Measurements from ENCODE around the gene KANSL3. TPM values are rescaled to one million over a fixed set of nuclear protein-coding genes. Genes with fewer than 3 reads are reported as not detected.
A peak's percentile ranks its signal among the peaks of the same experiment; 100 is the strongest.

Gene KANSL3
- total RNA-seq, 2 experiments from 2014 or later, result 54.4 to 61.8 TPM

DNA sequence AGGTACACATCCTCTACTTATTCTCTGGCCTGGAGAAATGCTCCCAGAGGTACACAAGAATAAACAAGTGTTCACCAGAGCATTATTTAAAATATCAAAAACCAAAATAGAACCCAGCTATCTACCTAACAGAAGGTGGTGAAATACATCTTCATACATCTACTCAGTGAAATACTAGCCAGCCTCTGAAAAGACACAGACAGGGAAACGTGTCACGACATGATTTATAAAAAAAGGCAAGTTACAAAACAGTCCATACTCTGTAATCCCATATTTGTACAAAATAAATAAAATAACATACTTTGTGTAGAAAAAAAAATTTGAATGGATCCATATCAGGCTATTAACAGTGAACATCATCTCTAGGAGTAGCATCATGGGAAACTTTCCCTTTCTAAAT is 38.2 kb downstream of the KANSL3 start:
- peaks cover 7% of the 10 kb centered on the region for H3K4me1 Mint-ChIP-seq (ENCODE audit: low read depth)
- no peak overlapping the region for H3K4me3 ChIP-seq (ENCODE audit: low read length)
- no peaks in the 10 kb centered on the region for H3K9me3 Mint-ChIP-seq
- no peak overlapping the region for H3K4me3 Mint-ChIP-seq
- H3K36me3 Mint-ChIP-seq (ENCODE audit: low read depth), result peaks cover 92% of the 10 kb centered on the region
- H3K9me3 ChIP-seq (ENCODE audit: control insufficient read depth in 1 of 2, insufficient read depth in 1 of 2, low read length in 2 of 2), result no peaks in the 10 kb centered on the region
- ATAC-seq (ENCODE audit: poor library complexity) (no peak), DNase-seq (no peak)
- ChIA-PET CTCF (no interaction called here), POLR2A (no interaction called here)
- peaks cover 72% of the 10 kb centered on the region for H3K36me3 ChIP-seq (ENCODE audit: insufficient read depth, low read length)
- H3K27ac ChIP-seq (ENCODE audit: low read depth in 1 of 2, low read length in 2 of 2), result no peak overlapping the region
- H3K27me3 Mint-ChIP-seq, result no peaks in the 10 kb centered on the region
- no peak overlapping the region for H3K27ac Mint-ChIP-seq
- TF ChIP-seq, protein P1, sequence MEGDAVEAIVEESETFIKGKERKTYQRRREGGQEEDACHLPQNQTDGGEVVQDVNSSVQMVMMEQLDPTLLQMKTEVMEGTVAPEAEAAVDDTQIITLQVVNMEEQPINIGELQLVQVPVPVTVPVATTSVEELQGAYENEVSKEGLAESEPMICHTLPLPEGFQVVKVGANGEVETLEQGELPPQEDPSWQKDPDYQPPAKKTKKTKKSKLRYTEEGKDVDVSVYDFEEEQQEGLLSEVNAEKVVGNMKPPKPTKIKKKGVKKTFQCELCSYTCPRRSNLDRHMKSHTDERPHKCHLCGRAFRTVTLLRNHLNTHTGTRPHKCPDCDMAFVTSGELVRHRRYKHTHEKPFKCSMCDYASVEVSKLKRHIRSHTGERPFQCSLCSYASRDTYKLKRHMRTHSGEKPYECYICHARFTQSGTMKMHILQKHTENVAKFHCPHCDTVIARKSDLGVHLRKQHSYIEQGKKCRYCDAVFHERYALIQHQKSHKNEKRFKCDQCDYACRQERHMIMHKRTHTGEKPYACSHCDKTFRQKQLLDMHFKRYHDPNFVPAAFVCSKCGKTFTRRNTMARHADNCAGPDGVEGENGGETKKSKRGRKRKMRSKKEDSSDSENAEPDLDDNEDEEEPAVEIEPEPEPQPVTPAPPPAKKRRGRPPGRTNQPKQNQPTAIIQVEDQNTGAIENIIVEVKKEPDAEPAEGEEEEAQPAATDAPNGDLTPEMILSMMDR (IDR thresholded peaks at IDR 0.05), result no peak
- H3K4me1 ChIP-seq (ENCODE audit: insufficient read depth, low read length), result peaks cover 7% of the 10 kb centered on the region
- intact Hi-C loops (cut with DNase I, micrococcal nuclease), result no loop called here
- no peaks in the 10 kb centered on the region for H3K27me3 ChIP-seq (ENCODE audit: control insufficient read depth in 1 of 2, insufficient read depth in 2 of 2, low read length in 2 of 2)

DNA sequence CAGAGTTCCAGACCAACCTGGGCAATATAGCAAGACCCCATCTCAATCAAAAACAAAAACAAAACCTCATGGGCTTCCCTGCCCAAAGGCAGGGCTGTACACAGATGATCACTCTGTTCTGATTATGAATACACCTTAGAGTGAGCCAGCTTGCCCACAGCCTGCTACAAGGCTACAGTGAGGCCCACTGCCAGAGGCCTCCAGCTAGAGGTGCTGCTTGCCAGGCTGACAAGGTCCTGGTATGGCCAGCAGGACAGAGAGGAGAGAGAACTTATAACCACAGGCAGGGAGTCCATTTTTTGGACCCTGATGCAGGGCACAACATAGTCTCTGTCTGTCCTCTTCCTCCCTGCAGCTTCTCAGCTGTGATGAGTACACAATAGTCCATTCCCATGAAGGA is 41.5 kb downstream of the KANSL3 start:
- Histone ChIP-seq H3K4me1 (ENCODE audit: insufficient read depth, low read length) (peaks cover 31% of the 10 kb centered on the region), H3K27ac (ENCODE audit: low read depth in 1 of 2, low read length in 2 of 2) (no peak overlapping the region), H3K27me3 (ENCODE audit: control insufficient read depth in 1 of 2, insufficient read depth in 2 of 2, low read length in 2 of 2) (no peaks in the 10 kb centered on the region), H3K4me3 (ENCODE audit: low read length) (no peak overlapping the region), H3K36me3 (ENCODE audit: insufficient read depth, low read length) (peaks cover 62% of the 10 kb centered on the region), H3K9me3 (ENCODE audit: control insufficient read depth in 1 of 2, insufficient read depth in 1 of 2, low read length in 2 of 2) (no peaks in the 10 kb centered on the region)
- intact Hi-C loops (cut with DNase I, micrococcal nuclease), result no loop called here
- no peak for ATAC-seq (ENCODE audit: poor library complexity)
- Mint-ChIP-seq H3K27me3 (no peaks in the 10 kb centered on the region), H3K27ac (no peak overlapping the region), H3K9me3 (no peaks in the 10 kb centered on the region), H3K4me1 (ENCODE audit: low read depth) (peaks cover 33% of the 10 kb centered on the region), H3K4me3 (no peak overlapping the region), H3K36me3 (ENCODE audit: low read depth) (peaks cover 88% of the 10 kb centered on the region)
- ChIA-PET POLR2A (no interaction called here), CTCF (no interaction called here)
- no peak for DNase-seq
- TF ChIP-seq, protein P1 (IDR thresholded peaks at IDR 0.05), result no peak

DNA sequence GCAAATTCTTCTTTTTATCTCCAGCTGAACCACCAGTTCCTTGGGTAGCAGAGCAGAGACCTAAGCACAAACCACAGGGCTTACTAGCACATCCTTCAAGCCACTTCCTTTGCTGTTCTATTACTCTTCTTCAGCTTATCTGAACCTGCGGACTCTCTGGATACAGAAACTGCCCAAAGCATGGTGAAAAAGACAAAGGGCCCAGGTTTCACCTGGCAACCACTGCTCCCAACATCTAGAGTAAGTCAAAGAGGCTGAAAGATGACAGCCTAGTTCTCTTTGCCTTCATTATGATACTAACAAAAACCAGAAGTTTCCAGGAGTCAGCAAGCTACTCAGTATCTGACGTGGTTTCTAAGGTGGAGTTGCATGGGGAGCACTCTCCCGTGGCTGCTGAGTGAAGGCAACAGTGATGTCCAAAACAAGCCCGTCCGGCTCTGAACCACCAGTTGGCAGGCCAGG is 43.4 kb downstream of the KANSL3 start:
- peak in 5 of 14 experiments; percentile 9 to 71 (median 32) for DNase-seq
- ATAC-seq (ENCODE audit: poor library complexity), result peak; percentile 84
- Histone ChIP-seq H3K4me3 (ENCODE audit: low read length) (no peak overlapping the region), H3K27me3 (ENCODE audit: control insufficient read depth in 1 of 2, insufficient read depth in 2 of 2, low read length in 2 of 2) (no peaks in the 10 kb centered on the region), H3K4me1 (ENCODE audit: insufficient read depth, low read length) (peaks cover 31% of the 10 kb centered on the region), H3K9me3 (ENCODE audit: control insufficient read depth in 1 of 2, insufficient read depth in 1 of 2, low read length in 2 of 2) (no peaks in the 10 kb centered on the region), H3K27ac (ENCODE audit: low read depth in 1 of 2, low read length in 2 of 2) (peak overlapping the region; percentile 19 to 52), H3K36me3 (ENCODE audit: insufficient read depth, low read length) (peaks cover 49% of the 10 kb centered on the region)
- TF ChIP-seq, protein P1 (IDR thresholded peaks at IDR 0.05), result no peak
- ChIA-PET CTCF (interaction anchor here (1.8 kb wide), 1 partner anchor 12 kb away, joined by 9 read pairs; no protein-coding TSS in a partner anchor), POLR2A (interaction anchor here (0.6 to 1.5 kb wide), 10 partner anchors 9 to 184 kb away, joined by 3 to 5 read pairs (median 3); partner anchors contain the start of gene ARID5A)
- no peaks in the 10 kb centered on the region for H3K9me3 Mint-ChIP-seq
- peak overlapping the region; percentile 32 for H3K4me3 Mint-ChIP-seq
- H3K27me3 Mint-ChIP-seq, result no peaks in the 10 kb centered on the region
- peaks cover 40% of the 10 kb centered on the region for H3K4me1 Mint-ChIP-seq (ENCODE audit: low read depth)
- peak overlapping the region; percentile 83 for H3K27ac Mint-ChIP-seq
- intact Hi-C loops (cut with DNase I, micrococcal nuclease), result no loop called here
- H3K36me3 Mint-ChIP-seq (ENCODE audit: low read depth), result peaks cover 77% of the 10 kb centered on the region
